Keratinocyte (primary cell): ENCODE measurements around the gene MC3R. TPM values are rescaled to one million over a fixed set of nuclear protein-coding genes. Genes with fewer than 3 reads are reported as not detected.

Experiments used
- DNase-seq: peaks from one replicate; pipeline ENCODE4 v3.0.0-alpha.2; 2011; ENCODE audit warnings: low read depth, missing footprints, low spot score
- FAIRE-seq: peaks from 2 replicates; lab custom pipeline; 2011; peaks lifted over from hg19 to GRCh38; lab: Jason Lieb, UNC
- H2AFZ ChIP-seq: 2 replicates; pipeline ENCODE4 v1.6.0; 2012; ENCODE audit warnings: low read length, control low read depth, inconsistent platforms; ENCODE audit not compliant: control insufficient read depth
- H3K27ac ChIP-seq: 2 replicates; pipeline ENCODE4 v1.5.1; 2011; ENCODE audit warnings: low read length; ENCODE audit not compliant: control insufficient read depth, insufficient read depth
- H3K27me3 ChIP-seq: 3 replicates; pipeline ENCODE4 v1.6.0; 2011; ENCODE audit warnings: low read length; ENCODE audit not compliant: control insufficient read depth, insufficient read depth; ENCODE audit errors: extremely low read depth
- H3K36me3 ChIP-seq, 2 experiments: 2 replicates in 1 of 2; 3 replicates in 1 of 2; pipeline ENCODE4 v1.5.1; 2011; ENCODE audit warnings: low read length in 2 of 2, mild to moderate bottlenecking in 1 of 2; ENCODE audit not compliant: control insufficient read depth in 2 of 2, insufficient read depth in 2 of 2; ENCODE audit errors: extremely low read depth in 1 of 2
- H3K4me1 ChIP-seq: 3 replicates; pipeline ENCODE4 v1.5.1; 2011; ENCODE audit warnings: low read length; ENCODE audit not compliant: control insufficient read depth, insufficient read depth; ENCODE audit errors: extremely low read depth
- H3K4me2 ChIP-seq: 3 replicates; pipeline ENCODE4 v1.6.0; 2011; ENCODE audit warnings: low read depth, low read length; ENCODE audit not compliant: control insufficient read depth, insufficient read depth; ENCODE audit errors: extremely low read depth
- H3K4me3 ChIP-seq, 3 experiments: fragments of 200-600 bp in 1 of 3; sonication (generic) in 1 of 3; 2 replicates in 2 of 3; 3 replicates in 1 of 3; pipeline ENCODE4 v1.5.1; 2011 to 2016; ENCODE audit warnings: low read length in 3 of 3, mild to moderate bottlenecking in 3 of 3, control low read depth in 2 of 3, inconsistent platforms in 1 of 3, low read depth in 1 of 3, mixed read lengths in 1 of 3, mixed run types in 1 of 3, moderate library complexity in 1 of 3; ENCODE audit not compliant: control insufficient read depth in 2 of 3, insufficient read depth in 2 of 3; ENCODE audit errors: extremely low read depth in 1 of 3
- H3K79me2 ChIP-seq: 2 replicates; pipeline ENCODE4 v1.6.0; 2012; ENCODE audit warnings: low read length; ENCODE audit not compliant: control insufficient read depth, insufficient read depth
- H3K9ac ChIP-seq: 3 replicates; pipeline ENCODE4 v1.6.0; 2011; ENCODE audit warnings: low read length; ENCODE audit not compliant: control insufficient read depth, insufficient read depth; ENCODE audit errors: extremely low read depth
- H3K9me1 ChIP-seq: 3 replicates; pipeline ENCODE4 v1.6.0; 2011; ENCODE audit warnings: low read length; ENCODE audit not compliant: control insufficient read depth, insufficient read depth; ENCODE audit errors: extremely low read depth
- H3K9me3 ChIP-seq: 2 replicates; pipeline ENCODE4 v1.5.1; 2012; ENCODE audit warnings: low read depth, low read length; ENCODE audit not compliant: control insufficient read depth
- H4K20me1 ChIP-seq: 3 replicates; pipeline ENCODE4 v1.6.0; 2011; ENCODE audit warnings: low read length; ENCODE audit not compliant: control insufficient read depth, insufficient read depth; ENCODE audit errors: extremely low read depth
- CTCF ChIP-seq, 3 experiments: IDR thresholded peaks in 1 of 3; conservative IDR thresholded peaks in 1 of 3; optimal IDR thresholded peaks in 1 of 3; 2 replicates in 2 of 3; 3 replicates in 1 of 3; pipeline versions ENCODE3 to v1.5.1; 2011; ENCODE audit warnings: low read length in 3 of 3, mild to moderate bottlenecking in 3 of 3, moderate library complexity in 2 of 3, control low read depth in 1 of 3, inconsistent platforms in 1 of 3; ENCODE audit not compliant: insufficient read depth in 2 of 3; ENCODE audit errors: extremely low read depth in 1 of 3
- EZH2 ChIP-seq: IDR thresholded peaks from one replicate; pipeline ENCODE4 v1.6.1; 2012; ENCODE audit warnings: inconsistent platforms, mild to moderate bottlenecking, low read length, moderate library complexity
- dilution Hi-C: fragments of 300-500 bp; cut with MboI; formaldehyde crosslinking; loops from one replicate; pipeline ENCODE4 v1.7.0; 2020; ENCODE audit warnings: low sequenced_read_pairs; ENCODE audit not compliant: extremely low pct_ligation_motif_present
- polyA plus RNA-seq, 5 experiments: library from polyadenylated mRNA; depleted of rRNA in 3 of 5; stranded (reverse) in 3 of 5; stranded (forward) in 1 of 5; unstranded in 1 of 5; fragments of >200 nt; gene quantifications; 1 replicate in 1 of 5; 2 replicates in 3 of 5; 3 replicates in 1 of 5; pipeline versions ENCODE4 v1.2.1 to v1.2.3, GENCODE V29; 2011 to 2012; ENCODE audit warnings: missing spikeins in 2 of 5, low read depth in 1 of 5, low replicate concordance in 1 of 5

The MC3R gene
- polyA plus RNA-seq, 1 donor (not counting 4 experiments of a cell fraction or from before 2014, with no cell fraction given): not detected

GRCh38 chr20:56234110-56234509, 14.4 kb upstream of the MC3R start:
- no peak overlapping the region for H3K4me3 ChIP-seq
- DNase-seq: no peak
- H3K4me2 ChIP-seq: no peak overlapping the region
- dilution Hi-C loops: no loop called here
- no peaks in the 10 kb centered on the region for H3K9me1 ChIP-seq
- H3K27me3 ChIP-seq: no peaks in the 10 kb centered on the region
- TF ChIP-seq EZH2 (no peak), CTCF (optimal IDR thresholded peaks at IDR 0.05 in 1 of 3, IDR thresholded peaks at IDR 0.05 in 1 of 3, conservative IDR thresholded peaks at IDR 0.05 in 1 of 3; ENCODE audit: extremely low read depth in 1 of 3, insufficient read depth in 2 of 3, low read length in 3 of 3) (no peak)
- H3K9me3 ChIP-seq: no peaks in the 10 kb centered on the region
- no peak overlapping the region for H3K9ac ChIP-seq
- H2AFZ ChIP-seq: no peak overlapping the region
- FAIRE-seq: no peak
- no peak overlapping the region for H3K27ac ChIP-seq
- no peaks in the 10 kb centered on the region for H3K4me1 ChIP-seq
- no peaks in the 10 kb centered on the region for H3K36me3 ChIP-seq
- no peaks in the 10 kb centered on the region for H3K79me2 ChIP-seq
- no peaks in the 10 kb centered on the region for H4K20me1 ChIP-seq

- no peaks in the 10 kb centered on the region for H3K4me1 ChIP-seq
- no peaks in the 10 kb centered on the region for H3K79me2 ChIP-seq
- TF ChIP-seq EZH2: no peak
- no peak for TF ChIP-seq CTCF (optimal IDR thresholded peaks at IDR 0.05 in 1 of 3, IDR thresholded peaks at IDR 0.05 in 1 of 3, conservative IDR thresholded peaks at IDR 0.05 in 1 of 3; ENCODE audit: extremely low read depth in 1 of 3, insufficient read depth in 2 of 3, low read length in 3 of 3)
- H3K36me3 ChIP-seq: no peaks in the 10 kb centered on the region
- H4K20me1 ChIP-seq: no peaks in the 10 kb centered on the region
- H3K4me3 ChIP-seq: no peak overlapping the region
- DNase-seq (no peak), FAIRE-seq (no peak)
- no peaks in the 10 kb centered on the region for H3K9me3 ChIP-seq
- H3K9me1 ChIP-seq: no peaks in the 10 kb centered on the region
- no peak overlapping the region for H3K27ac ChIP-seq
- H2AFZ ChIP-seq: no peak overlapping the region
- dilution Hi-C loops: no loop called here
- H3K4me2 ChIP-seq: no peak overlapping the region
- no peak overlapping the region for H3K9ac ChIP-seq
- H3K27me3 ChIP-seq: no peaks in the 10 kb centered on the region
Measured at GRCh38 chr20:56237335-56237734, 11.2 kb upstream of the MC3R start.
